ENCODE measurements around the gene FMN2.

Gene FMN2

GRCh38 chr1:240344918-240345317 is 253.2 kb downstream of the FMN2 start:
- H3K4me3 ChIP-seq (ENCODE audit: low read length) = no peak overlapping the region
- no peak for TF ChIP-seq CTCF (IDR thresholded peaks at IDR 0.05; ENCODE audit: insufficient read depth, low read depth, low read length, missing control alignments)
- no peak for DNase-seq (ENCODE audit: low read depth)

- no peak for DNase-seq (ENCODE audit: low read depth)
Measured at GRCh38 chr1:240349695-240350094, 258.0 kb downstream of the FMN2 start.

GRCh38 chr1:240350910-240351331 is 259.2 kb downstream of the FMN2 start:
- H3K4me3 ChIP-seq (ENCODE audit: low read length) = no peak overlapping the region
- DNase-seq (ENCODE audit: low read depth) = peak; percentile 57
- no peak for TF ChIP-seq CTCF (IDR thresholded peaks at IDR 0.05; ENCODE audit: insufficient read depth, low read depth, low read length, missing control alignments)

More at GRCh38 chr1:240349695-240350094, 258.0 kb downstream of the FMN2 start:
- no peak for TF ChIP-seq CTCF (IDR thresholded peaks at IDR 0.05; ENCODE audit: insufficient read depth, low read depth, low read length, missing control alignments)
- H3K4me3 ChIP-seq (ENCODE audit: low read length) = no peak overlapping the region

- DNase-seq (ENCODE audit: low read depth) = no peak
- H3K4me3 ChIP-seq (ENCODE audit: low read length) = no peak overlapping the region
- TF ChIP-seq CTCF (IDR thresholded peaks at IDR 0.05; ENCODE audit: insufficient read depth, low read depth, low read length, missing control alignments) = no peak
Measured at GRCh38 chr1:240351690-240352089, 260.0 kb downstream of the FMN2 start.

GRCh38 chr1:240352769-240353168 is 261.1 kb downstream of the FMN2 start:
- H3K4me3 ChIP-seq (ENCODE audit: low read length) = no peak overlapping the region
- no peak for TF ChIP-seq CTCF (IDR thresholded peaks at IDR 0.05; ENCODE audit: insufficient read depth, low read depth, low read length, missing control alignments)
- peak; percentile 35 for DNase-seq (ENCODE audit: low read depth)

GRCh38 chr1:240356568-240356967 is 264.9 kb downstream of the FMN2 start:
- no peak for DNase-seq (ENCODE audit: low read depth)

More at GRCh38 chr1:240356568-240356967, 264.9 kb downstream of the FMN2 start:
- H3K4me3 ChIP-seq (ENCODE audit: low read length) = no peak overlapping the region
- TF ChIP-seq CTCF (IDR thresholded peaks at IDR 0.05; ENCODE audit: insufficient read depth, low read depth, low read length, missing control alignments) = no peak
